Activated T-helper 9 cell treated with anti-CD3 and anti-CD28 coated beads, Interleukin-2, amount 50 U/mL, for 16 hours (primary cell): Measurements from ENCODE around the gene USH2A.

Experiments
- DNase-seq: peaks from one replicate; pipeline ENCODE4 v3.0.0-alpha.2; 2020; ENCODE audit warnings: low read depth

The USH2A gene

DNA sequence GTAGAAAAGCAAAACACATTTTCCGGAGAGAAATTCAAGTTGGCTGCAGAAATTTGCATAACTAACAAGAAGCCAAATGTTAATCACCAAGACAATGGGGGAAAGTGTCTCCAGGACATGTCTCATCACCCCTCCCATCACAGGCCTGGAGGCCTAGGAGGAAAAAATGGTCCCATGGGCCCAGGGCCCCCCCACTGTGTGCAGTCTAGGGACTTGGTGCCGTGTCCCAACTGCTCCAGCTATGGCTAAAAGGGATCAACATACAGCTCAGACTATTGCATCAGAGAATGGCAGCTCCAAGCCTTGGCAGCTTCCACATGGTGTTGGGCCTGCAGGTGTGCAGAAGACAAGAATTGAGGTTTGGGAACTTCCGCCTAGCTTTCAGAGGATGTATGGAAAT lies 138.2 kb downstream of the USH2A start:
- no peak for DNase-seq

DNA sequence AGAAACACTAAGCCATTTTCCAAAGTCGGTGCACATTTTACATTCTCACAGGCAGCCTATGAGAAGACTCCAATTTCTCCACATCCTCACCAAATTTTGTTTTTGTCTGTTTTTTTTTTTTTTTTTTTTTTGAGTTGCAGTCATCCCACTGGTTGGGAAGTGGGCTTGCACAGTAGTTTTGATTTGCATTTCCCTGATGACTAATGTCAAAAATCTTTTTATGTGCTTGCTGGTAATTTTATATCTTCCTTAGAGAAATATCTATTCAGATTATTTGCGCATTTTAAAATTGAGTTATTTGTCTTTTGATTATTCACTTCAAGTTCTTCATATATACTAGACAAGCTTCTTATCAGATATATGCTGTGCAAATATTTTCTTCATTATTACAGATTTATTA lies 141.5 kb downstream of the USH2A start:
- DNase-seq: no peak

- no peak for DNase-seq
These were observed 153.0 kb downstream of the USH2A start for GRCh38 chr1:216270086-216270773.

DNA sequence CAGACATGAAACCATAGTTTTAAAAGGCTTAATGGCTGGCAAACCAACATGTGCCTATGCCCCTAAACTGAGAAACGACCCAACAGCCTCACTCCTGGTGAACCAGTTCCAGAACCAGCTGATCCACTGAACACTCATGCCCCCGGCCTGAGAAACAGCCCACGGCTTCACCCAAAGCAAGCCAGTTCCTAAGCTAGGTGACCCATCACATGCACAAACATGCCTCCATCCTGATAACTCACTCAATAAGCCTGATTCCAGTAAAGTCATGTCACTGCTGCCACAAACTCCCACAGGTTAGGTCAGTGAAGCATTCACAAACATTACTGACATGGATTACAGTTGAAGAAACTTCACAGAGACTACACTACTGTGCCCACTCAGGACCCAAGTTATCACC lies 161.6 kb downstream of the USH2A start:
- DNase-seq: no peak

DNA sequence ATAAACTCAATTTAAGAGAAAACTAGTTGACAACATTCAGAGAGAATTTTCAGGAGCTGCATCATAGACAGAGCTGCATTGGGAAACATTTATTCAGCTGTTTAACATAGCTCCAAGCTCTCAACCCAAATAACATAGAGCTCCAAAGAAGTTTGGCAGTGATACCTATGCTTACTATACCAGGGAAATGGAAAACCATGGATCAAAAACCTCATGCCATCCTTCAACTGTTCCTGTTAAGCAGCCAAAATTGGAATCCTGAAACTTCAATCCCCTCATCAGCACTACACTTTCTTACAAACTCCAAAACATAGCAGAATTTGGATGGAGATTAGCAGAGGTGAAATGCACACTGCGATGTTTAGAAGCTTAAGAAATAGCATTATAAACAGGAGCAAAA lies 164.4 kb downstream of the USH2A start:
- DNase-seq: no peak

GRCh38 chr1:216258386-216258785 lies 164.9 kb downstream of the USH2A start:
- no peak for DNase-seq

- DNase-seq: no peak
These were observed 172.4 kb downstream of the USH2A start for GRCh38 chr1:216250861-216251260.

DNA sequence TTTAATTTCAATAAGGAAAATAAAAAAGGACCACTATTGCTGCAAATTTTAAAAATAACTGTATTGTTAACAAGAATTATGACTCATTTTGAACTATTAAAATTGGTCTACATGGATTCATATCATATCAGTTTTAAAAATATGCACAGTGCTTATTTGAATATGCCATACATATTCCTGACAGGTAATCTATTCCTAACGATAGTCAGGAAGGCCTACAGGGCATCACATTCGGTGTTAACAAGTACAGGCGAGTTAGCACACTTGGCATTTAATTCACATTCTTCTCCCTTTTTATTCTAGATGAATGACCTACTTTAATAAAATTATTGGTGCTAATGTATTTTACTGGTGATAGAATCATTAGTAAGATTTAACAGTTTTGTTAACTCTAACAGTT lies 174.6 kb downstream of the USH2A start:
- DNase-seq: no peak

DNA sequence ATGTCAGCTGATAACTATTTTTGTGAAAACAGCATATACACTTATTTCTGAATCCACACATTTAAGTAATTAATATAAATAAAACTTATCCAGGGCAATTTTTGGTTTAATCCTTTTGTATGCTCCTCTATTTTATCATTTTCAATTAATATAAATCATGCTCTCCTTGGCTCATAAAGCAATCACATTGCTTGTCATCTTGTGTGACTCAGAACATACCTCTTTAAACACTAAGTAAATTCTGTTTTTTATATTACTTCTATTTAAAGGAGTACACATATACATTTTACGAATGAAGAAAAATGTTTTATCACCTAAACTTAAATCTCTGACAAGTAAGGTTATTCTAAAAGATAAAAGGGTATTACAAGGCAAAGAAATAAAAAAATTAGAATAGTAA lies 175.3 kb downstream of the USH2A start:
- DNase-seq: no peak

- no peak for DNase-seq
These were observed 176.6 kb downstream of the USH2A start for GRCh38 chr1:216246577-216247203.

- DNase-seq: no peak
These were observed 184.4 kb downstream of the USH2A start for GRCh38 chr1:216238844-216239243.

GRCh38 chr1:216237927-216238542 lies 185.2 kb downstream of the USH2A start:
- DNase-seq: no peak

DNA sequence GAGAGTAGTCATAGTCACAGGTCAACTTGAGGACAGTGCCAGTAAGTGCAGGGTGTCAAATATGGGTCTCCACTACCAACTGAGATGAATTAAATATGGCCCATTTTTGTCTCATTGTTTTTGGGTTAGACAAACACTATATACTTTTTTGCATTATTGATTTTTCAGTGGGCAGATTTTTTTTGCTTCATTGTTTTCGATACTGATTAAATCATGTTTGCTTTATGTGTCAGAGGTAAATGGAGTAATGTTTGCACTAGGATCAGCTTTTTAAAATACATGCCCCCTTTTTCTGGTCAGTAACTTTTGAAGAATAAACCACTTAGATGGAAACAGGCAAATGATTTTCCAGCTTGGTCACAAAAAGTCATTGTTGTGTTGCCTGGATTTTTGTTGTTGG lies 199.0 kb downstream of the USH2A start:
- DNase-seq: no peak

DNA sequence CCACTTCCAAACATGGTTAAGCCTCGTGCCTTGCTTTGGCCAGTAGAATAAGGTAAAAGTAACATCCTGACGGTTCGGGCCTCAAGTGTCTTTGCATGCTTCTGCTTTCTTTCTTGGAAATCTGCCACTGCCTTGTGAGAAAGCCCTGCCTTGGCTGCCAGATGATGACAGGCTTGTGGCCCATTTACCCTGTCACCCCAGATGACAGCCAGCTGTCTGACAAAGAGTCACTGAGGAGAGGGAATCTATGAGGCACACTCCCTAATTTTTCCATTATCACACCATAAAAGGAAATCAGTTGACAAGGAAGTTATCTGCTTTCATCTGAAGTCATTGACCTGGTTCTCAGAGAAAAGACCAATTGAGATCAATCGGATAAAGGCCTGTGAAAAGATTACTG lies 199.8 kb downstream of the USH2A start:
- no peak for DNase-seq

- DNase-seq: no peak
These were observed 201.0 kb downstream of the USH2A start for GRCh38 chr1:216222288-216222687.

GRCh38 chr1:216221260-216221700 lies 202.0 kb downstream of the USH2A start:
- DNase-seq: no peak

- DNase-seq: no peak
These were observed 206.9 kb downstream of the USH2A start for GRCh38 chr1:216216305-216216704.

DNA sequence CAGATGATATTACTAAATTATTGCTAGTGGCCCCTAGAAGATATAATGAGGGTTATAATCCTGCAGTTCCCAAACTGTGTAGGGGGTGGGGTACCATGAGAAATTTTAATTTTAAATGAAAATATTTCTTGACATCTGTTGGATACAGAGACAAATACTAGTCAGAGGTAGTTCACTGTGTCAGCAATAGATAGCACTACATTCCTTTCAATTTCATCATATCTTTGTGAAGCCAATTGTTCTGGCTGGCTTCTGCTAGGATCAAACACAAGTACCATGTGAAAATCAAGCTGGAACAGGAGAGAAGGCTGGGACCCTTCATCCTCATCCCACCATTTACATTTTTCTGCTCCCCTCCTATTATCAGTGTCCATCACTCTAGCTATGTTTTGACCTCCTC lies 208.1 kb downstream of the USH2A start:
- no peak for DNase-seq

- no peak for DNase-seq
These were observed 210.4 kb downstream of the USH2A start for GRCh38 chr1:216212826-216213225.

GRCh38 chr1:216210081-216210480 lies 213.2 kb downstream of the USH2A start:
- no peak for DNase-seq

DNA sequence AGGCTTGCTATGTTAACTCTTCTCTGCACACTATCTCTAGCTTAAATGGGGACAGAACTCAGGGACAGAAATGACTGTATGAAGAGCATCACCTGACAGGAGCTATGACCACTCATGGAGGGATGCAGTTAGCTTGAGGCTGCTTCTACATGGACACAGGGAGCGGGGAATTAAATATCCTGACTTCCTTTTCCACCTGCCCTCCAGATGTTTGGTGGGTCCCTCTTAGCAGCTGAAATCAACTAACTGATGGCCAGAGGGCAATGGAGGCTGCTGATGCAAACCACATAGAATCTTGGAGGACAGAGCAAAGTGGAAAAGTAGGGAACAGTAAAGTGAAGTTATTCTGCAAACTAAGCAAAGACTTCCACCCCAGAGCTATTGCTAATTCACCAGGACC lies 214.1 kb downstream of the USH2A start:
- no peak for DNase-seq

- no peak for DNase-seq
These were observed 216.1 kb downstream of the USH2A start for GRCh38 chr1:216207154-216207553.

DNA sequence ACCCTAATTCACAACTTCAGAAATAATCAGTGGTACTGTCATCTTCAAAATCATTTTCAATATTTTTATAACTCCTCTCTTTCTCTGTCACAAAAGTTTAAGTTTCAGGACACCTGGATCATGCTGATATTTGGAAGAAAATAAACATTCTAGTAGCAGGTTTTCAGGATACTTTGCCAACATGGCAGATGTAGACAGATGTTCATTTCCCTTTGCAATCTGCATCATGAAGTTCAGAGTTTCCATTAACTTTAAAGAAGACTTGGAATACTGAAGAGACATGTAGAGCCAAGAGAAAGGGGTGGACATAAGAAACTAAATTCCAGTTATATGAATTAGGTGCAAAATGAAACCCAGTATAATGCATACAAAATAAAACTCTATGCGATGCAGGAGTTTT lies 218.1 kb downstream of the USH2A start:
- no peak for DNase-seq

DNA sequence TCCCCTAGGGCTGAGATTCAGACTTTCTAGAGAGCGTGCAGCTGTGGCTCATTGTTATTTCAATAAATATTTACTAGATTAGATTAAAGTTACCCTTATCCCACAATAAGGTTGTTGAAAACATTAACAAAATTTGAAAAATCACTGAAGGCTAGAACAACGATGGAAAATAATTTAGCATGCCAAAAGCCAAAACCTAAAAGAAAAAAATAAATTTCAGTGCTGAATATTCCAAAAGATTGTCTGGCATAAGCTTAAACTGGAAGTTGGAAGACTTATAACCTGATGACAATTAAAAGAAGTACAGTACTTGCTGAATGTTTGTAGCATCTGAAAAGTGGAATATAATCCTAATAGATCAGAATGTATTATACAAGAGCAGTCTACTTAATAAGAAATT lies 221.3 kb downstream of the USH2A start:
- no peak for DNase-seq
